HTR-8/SVneo (cell line): Measurements from ENCODE around the gene TMEFF2.
A peak's percentile ranks its signal among the peaks of the same experiment; 100 is the strongest.

Experiments used
- DNase-seq: peaks from one replicate; pipeline ENCODE4 v3.0.0; 2011; ENCODE audit warnings: low spot score, mixed read lengths; ENCODE audit not compliant: insufficient read length
- FAIRE-seq: peaks from 2 replicates; lab custom pipeline; 2011; peaks lifted over from hg19 to GRCh38; lab: Jason Lieb, UNC

The TMEFF2 gene

DNA sequence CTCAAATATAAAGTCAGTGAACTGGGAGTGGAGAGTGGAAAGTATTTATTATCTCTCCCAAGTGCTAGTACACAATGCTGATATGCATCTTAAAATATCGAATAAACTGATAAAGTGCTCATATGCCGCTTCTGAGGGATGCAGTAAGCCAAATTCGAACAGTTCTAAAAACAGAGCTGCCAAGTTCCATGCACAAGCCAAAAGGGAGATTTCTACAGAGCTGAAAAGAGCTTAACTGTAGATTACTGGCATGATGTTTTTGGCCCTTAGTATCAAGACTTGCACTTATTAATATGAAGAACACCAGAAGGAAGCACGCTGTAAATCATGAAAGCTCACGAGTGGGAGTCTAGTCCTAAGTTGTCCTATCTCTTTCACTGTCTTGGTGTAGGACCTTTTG is 7.9 kb downstream of the TMEFF2 start:
- no peak for DNase-seq
- no peak for FAIRE-seq

- DNase-seq (no peak), FAIRE-seq (no peak)
Measured at GRCh38 chr2:192184349-192184748, 10.4 kb downstream of the TMEFF2 start.

DNA sequence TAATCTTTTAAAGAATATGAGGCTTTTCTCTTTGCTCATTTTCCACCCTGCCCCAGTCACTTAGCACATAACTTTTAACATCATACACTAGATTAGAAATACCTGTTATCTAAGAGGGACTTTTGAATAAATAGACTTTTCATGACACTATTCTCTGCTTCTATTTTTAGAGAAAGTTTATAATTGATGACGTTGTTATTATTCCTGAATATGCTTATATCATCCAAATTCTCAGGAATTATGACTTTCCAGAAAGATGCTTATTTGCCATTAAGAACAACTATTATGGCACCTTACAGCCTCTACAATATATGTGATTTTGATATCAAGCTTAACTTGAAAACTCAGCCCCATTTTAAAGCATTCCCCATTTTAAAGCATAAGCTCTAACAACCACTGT is 11.4 kb downstream of the TMEFF2 start:
- FAIRE-seq = peak; percentile 9
- no peak for DNase-seq

DNA sequence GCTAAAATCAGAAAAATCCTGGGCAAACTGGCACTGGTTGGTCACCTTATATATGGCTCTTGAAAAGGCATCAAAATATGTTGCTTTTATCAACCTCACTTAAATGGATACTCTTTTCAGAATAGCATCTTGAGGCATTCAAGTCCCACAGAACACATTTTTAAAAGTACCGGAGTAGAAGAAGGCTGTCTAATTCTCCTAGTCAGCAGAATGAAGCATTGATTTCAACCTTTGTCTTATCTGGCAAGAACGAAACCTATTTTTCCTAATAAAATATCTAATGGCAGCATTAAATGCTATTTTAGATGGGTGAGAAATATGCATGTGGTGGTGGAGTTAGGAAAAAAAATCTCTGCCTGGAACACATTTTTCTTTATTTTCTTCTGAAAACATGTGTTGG is 27.8 kb downstream of the TMEFF2 start:
- FAIRE-seq (no peak), DNase-seq (no peak)

- DNase-seq (no peak), FAIRE-seq (no peak)
Measured at GRCh38 chr2:192165842-192166241, 28.9 kb downstream of the TMEFF2 start.

DNA sequence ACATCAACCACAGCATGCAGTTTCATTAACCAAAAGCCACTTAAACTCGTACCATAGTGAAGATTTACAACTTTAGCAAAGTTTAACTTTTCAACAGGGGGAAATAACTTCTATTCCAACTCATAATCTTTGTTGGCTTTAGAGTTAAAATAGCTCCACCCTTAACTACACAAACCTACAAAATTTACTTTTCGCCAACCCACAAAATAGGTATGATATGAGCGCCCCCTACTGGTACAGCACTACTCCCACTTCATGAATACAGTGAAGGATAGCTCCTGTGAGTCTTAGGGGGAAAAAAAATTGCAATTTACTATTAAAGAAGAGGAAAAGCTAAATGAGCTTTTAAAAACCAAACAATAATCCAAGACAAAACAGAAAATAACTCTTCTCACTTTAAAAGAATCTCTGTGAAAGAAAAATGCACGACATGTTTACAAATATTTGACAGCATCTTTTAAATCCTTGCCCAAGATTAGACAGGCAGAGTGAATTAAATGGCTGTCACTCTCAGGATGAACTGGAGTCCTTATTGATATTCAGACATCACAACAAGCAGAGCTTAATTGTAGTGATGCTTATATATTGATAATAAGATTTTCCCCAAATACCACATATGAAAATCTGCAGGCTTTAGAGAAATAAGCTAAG is 32.2 kb downstream of the TMEFF2 start:
- peak; percentile 32 for DNase-seq
- peak; percentile 74 for FAIRE-seq

DNA sequence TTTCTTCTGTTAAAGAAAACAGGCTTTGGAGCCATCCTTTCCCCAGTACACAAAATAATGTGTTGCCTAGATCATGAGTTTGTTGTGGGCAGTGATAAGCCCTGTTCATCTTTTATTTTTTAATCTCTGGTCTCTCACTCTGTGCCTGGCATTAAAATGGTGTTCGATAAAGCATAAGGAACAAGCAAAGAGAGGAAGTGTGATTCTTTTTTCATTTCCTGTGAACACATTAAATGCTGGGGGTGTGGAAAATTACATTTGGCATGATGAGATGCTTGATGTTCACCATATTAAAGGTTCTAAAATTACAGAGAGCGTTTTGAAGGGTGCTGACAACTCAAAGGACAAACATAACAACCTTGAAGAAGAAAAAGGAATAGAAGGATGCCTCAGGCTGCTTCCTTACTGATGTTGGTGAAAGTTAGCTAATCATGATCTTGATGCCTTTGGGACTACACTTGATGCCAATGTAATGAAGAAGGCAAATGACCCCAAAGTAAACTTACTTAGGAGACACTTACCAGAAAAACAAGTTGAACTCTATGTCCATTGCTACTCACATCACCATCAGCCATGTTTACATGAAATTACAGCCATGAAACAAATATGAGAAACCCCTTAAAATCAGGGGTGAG is 33.0 kb downstream of the TMEFF2 start:
- FAIRE-seq (no peak), DNase-seq (no peak)

- DNase-seq = no peak
Measured at GRCh38 chr2:192159736-192160135, 35.0 kb downstream of the TMEFF2 start.

DNA sequence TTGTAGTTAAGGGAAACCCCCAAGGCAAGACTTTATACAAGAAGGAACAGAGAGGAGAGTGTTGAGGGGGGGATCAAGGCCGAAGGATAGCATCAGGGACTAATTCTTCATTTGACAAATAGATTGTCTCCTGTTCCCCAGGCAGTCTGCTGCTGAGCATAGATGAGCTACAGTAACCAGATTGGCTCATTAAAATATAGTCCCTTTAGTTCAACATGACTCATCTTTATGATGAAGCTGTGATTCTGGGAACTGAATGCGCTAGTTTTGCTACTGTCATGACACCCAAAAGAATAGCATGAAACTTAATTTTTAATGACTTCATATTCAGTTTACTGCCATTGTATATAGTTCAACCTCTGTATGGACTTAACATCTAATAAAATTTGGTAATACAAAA is 35.5 kb downstream of the TMEFF2 start:
- FAIRE-seq (no peak), DNase-seq (no peak)

More at GRCh38 chr2:192159736-192160135, 35.0 kb downstream of the TMEFF2 start:
- no peak for FAIRE-seq

DNA sequence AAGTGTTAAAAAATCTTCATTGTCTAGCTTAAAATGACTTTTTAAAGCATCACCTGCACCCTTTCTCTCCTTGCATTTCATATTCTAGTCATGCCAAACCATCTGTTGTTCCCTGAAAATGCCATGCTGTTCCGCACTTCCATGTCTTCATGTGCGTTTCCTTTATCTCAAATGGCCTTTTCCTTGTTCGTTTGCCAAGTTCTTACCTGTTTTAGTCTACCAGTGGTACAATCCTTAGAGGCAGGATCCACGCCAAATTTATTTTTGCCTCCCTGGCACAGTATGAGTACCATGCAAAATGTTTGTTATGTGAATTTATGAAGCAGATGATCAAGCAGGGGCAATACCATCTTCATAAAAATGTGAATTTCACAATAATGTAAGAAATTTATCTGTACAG is 37.0 kb downstream of the TMEFF2 start:
- FAIRE-seq (peak; percentile 48), DNase-seq (no peak)

GRCh38 chr2:192155511-192156118 is 39.1 kb downstream of the TMEFF2 start:
- no peak for FAIRE-seq

GRCh38 chr2:192153561-192153960 is 41.2 kb downstream of the TMEFF2 start:
- FAIRE-seq = no peak
- DNase-seq = no peak

More at GRCh38 chr2:192155511-192156118, 39.1 kb downstream of the TMEFF2 start:
- DNase-seq = no peak

GRCh38 chr2:192151853-192152252 is 42.9 kb downstream of the TMEFF2 start:
- DNase-seq (no peak), FAIRE-seq (peak; percentile 58)

- DNase-seq = no peak
Measured at GRCh38 chr2:192150166-192150565, 44.6 kb downstream of the TMEFF2 start.

GRCh38 chr2:192148620-192149321 is 46.0 kb downstream of the TMEFF2 start:
- no peak for FAIRE-seq
- DNase-seq = no peak

More at GRCh38 chr2:192150166-192150565, 44.6 kb downstream of the TMEFF2 start:
- no peak for FAIRE-seq

DNA sequence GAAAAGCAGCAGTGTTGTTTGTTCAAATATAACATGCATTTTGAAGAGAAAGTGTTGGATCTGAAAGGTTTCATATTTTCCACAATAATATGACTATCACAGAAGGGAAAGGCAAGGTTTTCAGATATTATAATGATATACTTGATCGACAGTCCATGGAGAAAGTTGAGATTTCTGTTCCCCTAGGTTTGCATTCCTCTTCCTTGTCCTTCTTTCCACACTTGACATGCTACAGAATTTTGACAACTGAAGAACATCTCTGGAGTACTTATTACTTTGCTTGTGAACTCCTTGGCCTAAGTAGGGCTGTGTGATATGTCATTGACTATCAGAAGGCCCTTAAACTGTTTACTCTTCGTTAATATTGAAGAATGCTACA is 46.5 kb downstream of the TMEFF2 start:
- FAIRE-seq = peak; percentile 54

GRCh38 chr2:192146069-192147015 is 48.4 kb downstream of the TMEFF2 start:
- DNase-seq (no peak), FAIRE-seq (no peak)

More for the DNA sequence above, 46.5 kb downstream of the TMEFF2 start:
- DNase-seq = no peak

GRCh38 chr2:192145496-192145895 is 49.2 kb downstream of the TMEFF2 start:
- FAIRE-seq (no peak), DNase-seq (no peak)

DNA sequence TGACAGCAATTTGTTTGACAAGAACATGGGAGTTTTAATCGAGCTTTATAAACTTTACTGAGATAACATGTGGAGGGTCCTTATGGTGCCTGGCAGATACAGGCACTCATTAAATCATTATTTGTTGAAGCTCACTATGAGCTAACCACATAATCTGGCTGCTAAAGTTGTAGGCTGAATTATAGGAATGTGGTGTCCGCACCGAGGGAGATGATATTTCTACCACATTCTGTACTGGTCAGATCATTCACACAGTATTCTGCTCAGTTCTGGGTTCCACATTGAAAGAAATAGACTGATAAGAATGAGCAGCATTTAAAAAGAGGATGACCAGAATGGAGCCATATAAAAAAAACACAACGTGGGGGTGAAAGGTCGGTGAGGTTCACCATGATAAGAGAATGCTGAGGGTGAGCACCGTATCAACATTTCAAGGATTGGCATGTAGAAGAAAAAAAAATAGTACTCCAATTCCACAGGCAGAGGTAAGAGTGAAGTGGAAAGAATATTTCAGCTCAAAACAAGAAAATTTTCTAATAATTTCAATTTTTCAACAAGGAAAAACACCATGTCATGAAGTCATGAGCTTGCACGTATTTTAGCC is 54.4 kb downstream of the TMEFF2 start:
- DNase-seq (no peak), FAIRE-seq (no peak)
